ENCODE data around the gene PPP1R2. TPM values are rescaled to one million over a fixed set of nuclear protein-coding genes. Genes with fewer than 3 reads are reported as not detected.
A peak's percentile ranks its signal among the peaks of the same experiment; 100 is the strongest.
"Not testable (repeated sequence)": the region's sequence is repeated elsewhere in the genome, so short reads cannot be mapped to it uniquely, and the experiment has no call there.

The PPP1R2 gene
- total RNA-seq, 1 donor from 2014 or later = 434 TPM

GRCh38 chr3:195539479-195539878 is 3.6 kb downstream of the PPP1R2 start:
- DNase-seq (ENCODE audit: low read depth in 2 of 2) = no peak

GRCh38 chr3:195537995-195538394 is 5.1 kb downstream of the PPP1R2 start:
- no peak for DNase-seq (ENCODE audit: low read depth in 2 of 2)

GRCh38 chr3:195535293-195535692 is 7.8 kb downstream of the PPP1R2 start:
- no peak for DNase-seq (ENCODE audit: low read depth in 2 of 2)

GRCh38 chr3:195532834-195533233 is 10.3 kb downstream of the PPP1R2 start:
- no peak for DNase-seq (ENCODE audit: low read depth in 2 of 2)

- no peak for DNase-seq (ENCODE audit: low read depth in 2 of 2)
Observed at GRCh38 chr3:195532345-195532744, 10.8 kb downstream of the PPP1R2 start.

GRCh38 chr3:195531683-195532082 is 11.4 kb downstream of the PPP1R2 start:
- DNase-seq (ENCODE audit: low read depth in 2 of 2) = no peak

GRCh38 chr3:195526492-195526891 is 16.6 kb downstream of the PPP1R2 start:
- no peak for DNase-seq (ENCODE audit: low read depth in 2 of 2)

- DNase-seq (ENCODE audit: low read depth in 2 of 2) = no peak
Observed at GRCh38 chr3:195524171-195524896, 18.8 kb downstream of the PPP1R2 start.

GRCh38 chr3:195522254-195523023 is 20.7 kb downstream of the PPP1R2 start:
- peak; percentile 45 to 59 for DNase-seq (ENCODE audit: low read depth in 2 of 2)

- no peak for DNase-seq (ENCODE audit: low read depth in 2 of 2)
Observed at GRCh38 chr3:195517030-195517429, 26.1 kb downstream of the PPP1R2 start.

- DNase-seq (ENCODE audit: low read depth in 2 of 2) = not testable (repeated sequence)
Observed at GRCh38 chr3:195514610-195515235, 28.4 kb downstream of the PPP1R2 start.

- no peak for DNase-seq (ENCODE audit: low read depth in 2 of 2)
Observed at GRCh38 chr3:195512798-195513345, 30.3 kb downstream of the PPP1R2 start.

- DNase-seq (ENCODE audit: low read depth in 2 of 2) = no peak
Observed at GRCh38 chr3:195511136-195511535, 32.0 kb downstream of the PPP1R2 start.

GRCh38 chr3:195508185-195508584 is 34.9 kb downstream of the PPP1R2 start:
- no peak for DNase-seq (ENCODE audit: low read depth in 2 of 2)

- DNase-seq (ENCODE audit: low read depth in 2 of 2) = no peak
Observed at GRCh38 chr3:195475614-195476013, 67.5 kb downstream of the PPP1R2 start.

GRCh38 chr3:195475116-195475515 is 68.0 kb downstream of the PPP1R2 start:
- DNase-seq (ENCODE audit: low read depth in 2 of 2) = not testable (repeated sequence)

GRCh38 chr3:195468841-195469240 is 74.3 kb downstream of the PPP1R2 start:
- DNase-seq (ENCODE audit: low read depth in 2 of 2) = no peak

GRCh38 chr3:195468391-195468776 is 74.7 kb downstream of the PPP1R2 start:
- DNase-seq (ENCODE audit: low read depth in 2 of 2) = no peak

- no peak for DNase-seq (ENCODE audit: low read depth in 2 of 2)
Observed at GRCh38 chr3:195467641-195468390, 75.3 kb downstream of the PPP1R2 start.

GRCh38 chr3:195466251-195466650 is 76.9 kb downstream of the PPP1R2 start:
- no peak for DNase-seq (ENCODE audit: low read depth in 2 of 2)
